GM13976 (cell line): Measurements from ENCODE around the gene HNRNPA0.
A peak's percentile ranks its signal among the peaks of the same experiment; 100 is the strongest.

Experiments
- DNase-seq: peaks from one replicate; pipeline ENCODE4 v3.0.0; 2012; ENCODE audit warnings: low spot score
- in situ Hi-C: fragments of 300-500 bp; cut with MboI; formaldehyde crosslinking; loops from one replicate; pipeline ENCODE4 v1.12.0; 2022; ENCODE audit warnings: low sequenced_read_pairs, mixed read lengths, inconsistent platforms; ENCODE audit not compliant: unreplicated experiment
- TF ChIP-seq, protein P1 (sequence below): IDR thresholded peaks from 2 replicates; pipeline ENCODE4 v1.5.1; 2012; ENCODE audit warnings: borderline replicate concordance, mild to moderate bottlenecking; ENCODE audit not compliant: insufficient read depth; ENCODE audit errors: extremely low read depth, missing control alignments, control extremely low read depth

The HNRNPA0 gene

DNA sequence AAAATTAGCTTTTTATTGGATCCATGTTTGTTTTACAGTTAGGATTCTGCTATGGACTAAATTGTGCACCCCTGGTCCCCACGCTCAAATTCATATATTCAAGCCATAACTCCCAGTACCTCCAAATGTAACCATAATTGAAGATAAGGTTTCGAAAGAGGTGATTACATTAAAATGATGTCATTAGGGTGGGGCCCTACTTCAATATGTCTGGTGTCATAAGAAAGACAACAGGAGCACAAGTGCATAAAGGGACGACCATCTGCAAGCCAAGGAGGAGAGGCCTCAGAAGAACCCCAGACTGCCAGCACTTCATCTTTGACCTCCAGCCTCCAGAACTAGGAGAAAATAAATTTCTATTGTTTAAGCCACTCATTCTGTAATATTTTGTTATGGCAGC lies 7.4 kb upstream of the HNRNPA0 start:
- TF ChIP-seq, protein P1, sequence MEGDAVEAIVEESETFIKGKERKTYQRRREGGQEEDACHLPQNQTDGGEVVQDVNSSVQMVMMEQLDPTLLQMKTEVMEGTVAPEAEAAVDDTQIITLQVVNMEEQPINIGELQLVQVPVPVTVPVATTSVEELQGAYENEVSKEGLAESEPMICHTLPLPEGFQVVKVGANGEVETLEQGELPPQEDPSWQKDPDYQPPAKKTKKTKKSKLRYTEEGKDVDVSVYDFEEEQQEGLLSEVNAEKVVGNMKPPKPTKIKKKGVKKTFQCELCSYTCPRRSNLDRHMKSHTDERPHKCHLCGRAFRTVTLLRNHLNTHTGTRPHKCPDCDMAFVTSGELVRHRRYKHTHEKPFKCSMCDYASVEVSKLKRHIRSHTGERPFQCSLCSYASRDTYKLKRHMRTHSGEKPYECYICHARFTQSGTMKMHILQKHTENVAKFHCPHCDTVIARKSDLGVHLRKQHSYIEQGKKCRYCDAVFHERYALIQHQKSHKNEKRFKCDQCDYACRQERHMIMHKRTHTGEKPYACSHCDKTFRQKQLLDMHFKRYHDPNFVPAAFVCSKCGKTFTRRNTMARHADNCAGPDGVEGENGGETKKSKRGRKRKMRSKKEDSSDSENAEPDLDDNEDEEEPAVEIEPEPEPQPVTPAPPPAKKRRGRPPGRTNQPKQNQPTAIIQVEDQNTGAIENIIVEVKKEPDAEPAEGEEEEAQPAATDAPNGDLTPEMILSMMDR: no peak
- DNase-seq: no peak
- in situ Hi-C loops: no loop called here

DNA sequence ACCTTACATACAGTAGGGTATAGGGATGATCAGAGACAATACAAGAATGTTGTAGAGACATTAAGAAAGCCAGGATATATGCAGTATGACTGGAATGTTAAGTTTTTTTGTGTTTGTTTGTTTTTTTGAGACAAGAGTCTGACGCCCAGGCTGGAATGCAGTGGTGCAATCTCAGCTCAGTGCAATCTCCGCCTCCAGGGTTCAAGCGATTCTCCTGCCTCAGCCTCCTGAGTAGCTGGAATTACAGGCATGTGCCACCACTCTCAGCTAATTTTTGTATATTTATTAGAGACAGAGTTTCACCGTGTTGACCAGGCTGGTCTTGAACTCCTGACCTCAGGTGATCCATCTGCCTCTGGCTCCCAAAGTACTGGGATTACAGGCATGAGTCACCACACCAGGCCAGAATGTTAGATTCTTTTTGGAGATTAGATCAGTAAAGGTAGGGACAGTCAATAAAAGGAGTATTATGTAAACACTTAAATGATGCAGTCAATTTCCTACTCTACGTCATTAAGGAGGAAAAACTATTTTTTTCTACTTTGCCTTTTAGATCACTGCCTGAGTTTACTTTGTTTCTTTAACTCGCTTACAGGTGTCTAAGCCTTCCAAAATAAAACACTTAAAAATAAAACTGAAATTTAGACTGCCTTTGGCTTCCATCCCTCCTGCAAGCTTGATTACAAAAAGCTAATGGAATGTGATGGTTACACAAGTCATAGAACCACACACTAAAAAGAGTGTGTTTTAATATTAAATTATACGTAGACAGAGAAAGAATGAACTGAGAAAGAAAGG lies 6.8 kb upstream of the HNRNPA0 start:
- TF ChIP-seq, protein P1: no peak
- DNase-seq: no peak
- in situ Hi-C loops: no loop called here

DNA sequence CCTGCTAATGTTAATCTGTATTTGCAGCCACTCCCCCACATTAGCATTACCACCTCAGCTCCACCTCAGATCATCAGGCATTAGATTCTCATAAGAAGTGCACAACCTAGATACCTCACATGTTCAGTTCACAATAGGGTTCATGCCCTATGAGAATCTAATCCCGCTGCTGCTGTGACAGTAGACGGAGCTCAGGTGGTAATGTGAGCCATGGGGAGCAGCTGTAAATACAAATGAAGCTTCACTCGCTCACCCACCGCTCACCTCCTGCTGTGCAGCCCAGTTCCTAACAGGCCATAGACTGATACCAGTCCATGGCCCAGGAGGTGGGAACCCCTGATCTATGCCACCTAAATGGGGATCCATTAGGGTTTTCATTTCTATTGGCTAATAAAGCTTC lies 6.1 kb upstream of the HNRNPA0 start:
- DNase-seq: no peak
- in situ Hi-C loops: no loop called here
- TF ChIP-seq, protein P1: no peak

DNA sequence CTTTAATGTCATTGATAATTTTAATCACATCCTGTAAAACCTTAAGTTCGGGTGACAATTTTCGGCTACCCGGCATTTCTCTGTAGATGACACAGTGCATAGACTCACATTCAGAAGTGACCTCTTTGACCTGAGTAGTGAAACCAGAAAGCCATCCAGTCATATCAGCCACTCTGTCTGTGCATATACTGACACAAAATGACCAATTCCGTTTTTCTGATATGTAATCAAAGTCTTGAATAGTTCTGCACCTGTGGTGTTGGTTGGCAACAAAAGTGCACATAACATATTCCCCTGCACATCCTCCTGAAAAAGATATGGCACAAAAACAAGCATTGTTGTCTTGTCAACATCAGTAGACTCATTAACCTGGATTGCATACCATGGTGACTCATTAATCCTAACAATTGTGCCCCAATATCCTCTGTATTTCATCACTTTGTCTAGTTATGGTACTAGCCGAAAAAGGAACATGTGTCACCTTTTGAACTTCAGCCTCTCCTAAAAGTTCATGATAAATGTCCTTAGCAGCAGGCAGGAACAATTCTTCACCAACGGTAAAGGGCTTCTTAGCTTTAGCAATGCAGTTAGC lies 4.6 kb upstream of the HNRNPA0 start:
- TF ChIP-seq, protein P1: no peak
- peak; percentile 41 for DNase-seq
- in situ Hi-C loops: no loop called here

DNA sequence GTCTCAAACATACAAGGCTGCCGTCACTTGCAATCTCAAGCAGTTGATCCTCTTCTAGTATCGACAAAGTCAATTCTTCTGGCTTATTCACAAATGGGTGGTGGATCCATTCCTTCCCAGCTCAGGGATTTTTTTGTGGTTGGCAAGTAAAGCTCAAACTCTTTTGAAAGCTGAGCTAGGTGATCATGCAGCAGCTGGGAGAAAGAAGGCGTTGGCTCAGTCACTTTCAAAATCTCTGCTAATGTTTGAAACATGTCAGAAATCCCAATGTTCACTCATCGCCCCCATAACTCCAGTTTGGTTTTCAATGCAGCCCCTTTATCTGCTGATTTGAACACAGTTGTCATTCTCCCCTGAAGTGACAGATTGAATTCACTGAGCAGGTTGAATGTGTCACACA lies 4.0 kb upstream of the HNRNPA0 start:
- in situ Hi-C loops: no loop called here
- TF ChIP-seq, protein P1: no peak
- no peak for DNase-seq

DNA sequence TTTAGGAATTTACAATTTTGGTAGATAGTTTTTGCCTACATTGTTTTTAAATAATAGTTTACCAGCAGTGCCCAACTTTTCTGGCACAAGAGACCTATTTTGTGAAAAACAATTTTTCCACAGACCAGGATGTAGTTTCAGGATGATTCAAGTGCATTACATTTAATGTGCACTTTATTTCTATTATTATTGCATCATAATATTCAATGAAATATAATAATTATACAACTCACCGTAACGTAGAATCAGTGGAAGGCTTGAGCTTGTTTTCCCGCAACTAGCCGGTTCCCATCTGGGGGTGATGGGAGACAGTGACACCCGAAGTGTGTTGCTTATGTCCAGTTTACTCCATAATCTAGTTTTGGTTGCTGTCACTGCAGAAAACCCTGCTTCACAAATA lies 3.5 kb upstream of the HNRNPA0 start:
- no peak for DNase-seq
- TF ChIP-seq, protein P1: no peak
- in situ Hi-C loops: no loop called here
